Measurements from ENCODE around the gene CD200R1. TPM values are rescaled to one million over a fixed set of nuclear protein-coding genes. Genes with fewer than 3 reads are reported as not detected.

Gene CD200R1
- total RNA-seq, 1 experiment from 2014 or later = not detected

Other genes with a start within 250 kb of the CD200R1 start
- gene CD200R1L, start 128.2 kb downstream of the CD200R1 start, total RNA-seq (2021; ENCODE audit: unreplicated experiment) = not detected
- 16.4 TPM for gene GTPBP8, start 15.9 kb upstream of the CD200R1 start, total RNA-seq (2021; ENCODE audit: unreplicated experiment)
- 3.3 TPM for gene BOC, start 236.5 kb upstream of the CD200R1 start, total RNA-seq (2021; ENCODE audit: unreplicated experiment)

All from HCT116 (cell line).